T-helper 2 cell treated with Interferon-gamma antibody and Interleukin-4, amounts not matched to agents 5 μg/mL and 100 μg/mL, for 36 hours (primary cell): ENCODE measurements around the gene CARMIL3.

Experiments
- DNase-seq: peaks from one replicate; pipeline ENCODE4 v3.0.0; 2021; ENCODE audit warnings: low spot score
- H3K27ac Mint-ChIP-seq: one replicate; pipeline ENCODE4 v1.8.0; 2021; ENCODE audit warnings: mild to moderate bottlenecking, mixed read lengths
- H3K27me3 Mint-ChIP-seq: one replicate; pipeline ENCODE4 v1.8.0; 2021; ENCODE audit warnings: low read depth, mixed read lengths
- H3K36me3 Mint-ChIP-seq: one replicate; pipeline ENCODE4 v1.8.0; 2021; ENCODE audit warnings: low read depth, mixed read lengths
- H3K4me1 Mint-ChIP-seq: one replicate; pipeline ENCODE4 v1.8.0; 2021; ENCODE audit warnings: low read depth, mixed read lengths
- H3K4me3 Mint-ChIP-seq: one replicate; pipeline ENCODE4 v1.8.0; 2022; ENCODE audit warnings: mild to moderate bottlenecking, moderate library complexity, mixed read lengths
- H3K9me3 Mint-ChIP-seq: one replicate; pipeline ENCODE4 v1.8.0; 2021; ENCODE audit warnings: mixed read lengths

CARMIL3 gene

DNA sequence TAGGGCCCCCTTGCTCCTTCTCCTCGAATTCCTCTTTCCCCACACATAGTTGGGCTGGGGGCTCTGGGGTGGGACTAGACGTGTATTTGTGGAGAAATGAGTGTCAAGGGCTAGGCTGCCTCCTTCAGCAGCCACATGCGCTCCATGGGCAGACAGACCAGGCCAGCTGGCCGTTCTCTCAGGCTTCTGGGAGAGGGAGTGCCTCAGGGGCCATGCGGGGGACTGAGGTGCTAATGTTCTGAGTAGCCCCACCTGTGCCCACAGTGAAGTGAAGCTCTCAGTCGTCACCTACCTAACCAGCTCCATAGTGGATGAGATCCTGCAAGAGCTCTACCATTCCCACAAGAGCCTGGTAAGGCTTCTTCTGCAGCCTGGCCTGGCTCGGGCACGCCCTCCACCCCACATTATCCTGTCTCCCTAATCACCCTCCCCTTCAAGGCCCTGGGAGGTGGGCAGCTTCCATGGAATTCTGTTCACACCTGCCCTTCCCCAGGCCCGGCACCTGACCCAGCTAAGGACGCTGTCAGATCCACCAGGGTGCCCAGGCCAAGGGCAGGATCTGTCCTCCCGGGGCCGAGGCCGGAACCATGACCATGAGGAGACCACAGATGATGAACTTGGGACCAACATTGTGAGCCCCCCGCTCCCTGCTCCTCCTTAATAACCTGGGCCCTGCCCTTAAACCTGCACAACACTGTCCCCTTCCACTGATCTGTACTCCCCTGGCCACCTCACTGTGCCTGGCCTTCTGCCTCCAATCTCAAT is 10.6 kb downstream of the CARMIL3 start:
- Mint-ChIP-seq H3K27me3 (no peaks in the 10 kb centered on the region), H3K36me3 (no peaks in the 10 kb centered on the region), H3K4me1 (no peaks in the 10 kb centered on the region), H3K9me3 (no peaks in the 10 kb centered on the region), H3K27ac (no peak overlapping the region), H3K4me3 (no peak overlapping the region)
- DNase-seq: no peak

DNA sequence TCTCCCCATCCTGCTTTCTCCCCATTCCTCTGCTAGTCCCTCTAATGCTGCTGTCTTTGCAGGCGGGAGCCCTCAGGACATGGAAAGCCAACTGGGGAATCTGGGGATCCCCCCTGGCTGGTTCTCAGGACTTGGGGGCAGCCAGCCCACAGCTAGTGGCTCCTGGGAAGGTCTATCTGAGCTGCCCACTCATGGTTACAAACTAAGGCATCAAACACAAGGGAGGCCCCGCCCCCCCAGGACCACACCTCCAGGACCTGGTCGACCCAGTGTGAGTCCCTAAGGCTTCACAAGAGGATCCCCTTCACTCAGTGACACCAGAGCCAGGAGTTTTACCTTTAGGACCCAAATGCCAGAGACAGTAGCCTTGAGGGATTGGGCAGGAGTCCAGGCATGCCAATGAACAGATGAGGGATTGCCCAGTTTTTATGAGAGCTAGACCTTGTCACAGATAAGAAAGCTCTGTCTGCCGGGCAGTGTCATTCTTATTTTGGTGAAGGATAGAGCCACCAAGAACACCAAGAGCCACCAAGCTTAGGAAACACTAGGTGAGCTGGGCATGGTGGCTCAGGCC is 11.5 kb downstream of the CARMIL3 start:
- no peaks in the 10 kb centered on the region for H3K4me1 Mint-ChIP-seq
- no peak overlapping the region for H3K4me3 Mint-ChIP-seq
- no peaks in the 10 kb centered on the region for H3K27me3 Mint-ChIP-seq
- no peak for DNase-seq
- no peaks in the 10 kb centered on the region for H3K9me3 Mint-ChIP-seq
- no peaks in the 10 kb centered on the region for H3K36me3 Mint-ChIP-seq
- H3K27ac Mint-ChIP-seq: no peak overlapping the region

DNA sequence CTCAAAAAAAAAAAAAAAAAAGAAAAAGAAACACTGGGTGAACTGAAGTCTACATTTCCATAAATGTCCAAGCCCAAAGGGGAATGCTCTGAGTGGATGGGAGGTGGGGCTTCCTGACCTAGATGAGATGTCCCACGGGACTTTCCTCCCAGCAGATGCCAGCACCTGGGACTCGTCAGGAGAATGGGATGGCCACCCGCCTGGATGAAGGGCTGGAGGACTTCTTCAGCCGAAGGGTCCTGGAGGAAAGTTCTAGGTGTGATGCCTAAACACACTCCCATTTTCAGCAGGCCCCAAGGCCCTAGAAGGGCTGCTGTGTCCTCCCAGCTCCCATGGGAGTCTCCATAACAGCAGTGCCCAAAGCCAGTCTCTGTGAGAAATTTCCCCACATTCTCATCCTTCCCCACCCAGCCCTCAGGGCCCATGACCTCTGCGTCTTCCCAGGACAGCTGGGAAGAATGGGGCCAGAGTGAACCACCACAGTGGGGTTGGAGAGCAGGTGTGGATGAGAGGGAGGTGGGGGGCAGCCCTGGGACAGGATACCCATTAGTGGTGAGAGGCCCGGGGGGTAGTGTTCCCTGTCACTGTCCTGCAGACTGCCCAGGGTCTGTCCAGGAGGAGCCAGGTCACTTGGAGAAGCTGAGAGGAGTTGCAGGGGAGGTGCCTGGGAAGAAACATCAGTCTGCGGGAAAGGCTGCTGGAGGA is 12.4 kb downstream of the CARMIL3 start:
- Mint-ChIP-seq H3K27me3 (no peaks in the 10 kb centered on the region), H3K27ac (no peak overlapping the region), H3K4me3 (no peak overlapping the region), H3K36me3 (no peaks in the 10 kb centered on the region), H3K9me3 (no peaks in the 10 kb centered on the region), H3K4me1 (no peaks in the 10 kb centered on the region)
- DNase-seq: no peak

DNA sequence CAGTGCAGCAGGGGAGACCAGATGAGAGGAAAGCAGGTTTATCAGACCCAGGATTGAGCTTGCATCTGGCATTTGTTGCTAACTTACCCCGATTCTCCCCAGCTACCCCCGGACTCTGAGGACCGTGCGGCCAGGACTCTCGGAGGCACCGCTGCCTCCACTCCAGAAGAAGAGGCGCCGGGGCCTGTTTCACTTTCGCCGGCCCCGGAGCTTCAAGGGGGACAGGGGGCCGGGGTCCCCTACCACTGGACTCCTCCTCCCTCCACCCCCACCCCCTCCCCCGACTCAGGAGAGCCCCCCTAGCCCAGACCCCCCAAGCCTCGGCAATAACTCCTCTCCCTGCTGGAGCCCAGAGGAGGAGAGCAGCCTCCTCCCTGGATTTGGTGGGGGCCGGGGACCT is 13.0 kb downstream of the CARMIL3 start:
- Mint-ChIP-seq H3K9me3 (no peaks in the 10 kb centered on the region), H3K4me3 (no peak overlapping the region), H3K4me1 (no peaks in the 10 kb centered on the region), H3K27me3 (no peaks in the 10 kb centered on the region), H3K36me3 (no peaks in the 10 kb centered on the region), H3K27ac (no peak overlapping the region)
- no peak for DNase-seq

DNA sequence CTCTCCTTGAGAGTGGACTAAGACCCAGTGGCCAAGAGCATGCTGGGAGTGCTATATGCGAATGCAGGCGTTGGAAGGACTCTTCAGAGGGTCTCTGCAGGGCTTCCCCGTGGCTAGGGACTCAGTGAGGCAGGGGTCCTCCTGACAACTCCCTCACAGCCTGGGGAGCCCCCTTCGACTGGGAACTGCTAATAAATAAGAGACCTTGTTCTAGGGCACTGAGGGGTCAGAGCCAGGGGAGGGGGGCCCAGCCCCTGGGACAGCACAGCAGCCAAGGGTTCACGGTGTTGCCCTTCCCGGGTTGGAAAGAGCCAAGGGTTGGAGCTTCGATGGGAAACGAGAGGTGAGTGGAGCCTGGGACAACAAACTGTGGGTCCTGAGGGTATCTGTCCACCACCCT is 13.6 kb downstream of the CARMIL3 start:
- no peaks in the 10 kb centered on the region for H3K36me3 Mint-ChIP-seq
- no peak overlapping the region for H3K27ac Mint-ChIP-seq
- no peak overlapping the region for H3K4me3 Mint-ChIP-seq
- H3K27me3 Mint-ChIP-seq: no peaks in the 10 kb centered on the region
- no peaks in the 10 kb centered on the region for H3K9me3 Mint-ChIP-seq
- no peak for DNase-seq
- no peaks in the 10 kb centered on the region for H3K4me1 Mint-ChIP-seq

DNA sequence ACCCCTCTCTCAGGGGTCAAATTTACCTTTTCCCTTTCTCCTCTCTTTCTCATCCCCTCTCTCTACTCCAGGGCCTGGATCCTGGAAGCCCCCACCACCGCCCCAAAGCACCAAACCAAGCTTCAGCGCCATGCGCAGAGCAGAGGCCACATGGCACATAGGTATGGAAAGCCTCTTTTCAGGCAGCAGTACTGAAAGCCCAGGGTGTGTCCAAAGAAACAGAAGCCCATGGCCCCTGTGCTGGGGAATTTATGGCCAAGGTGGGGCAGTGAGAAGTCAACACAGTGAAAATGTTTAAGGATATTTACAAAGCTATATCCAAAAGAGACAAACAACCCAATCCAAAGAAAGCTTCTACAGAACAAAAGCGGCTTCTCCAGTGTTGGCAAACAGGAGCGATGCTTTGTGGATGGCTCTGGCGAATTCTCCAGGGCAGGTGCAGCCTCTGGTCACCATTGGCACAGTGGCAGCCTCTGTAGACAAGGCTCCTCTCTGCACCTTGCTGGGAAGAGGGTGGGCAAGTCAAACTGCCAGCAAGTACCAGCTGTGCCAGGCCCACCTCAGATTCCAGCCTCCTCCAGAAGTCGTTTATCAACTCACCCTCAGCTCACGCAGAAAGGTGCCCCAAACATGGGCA is 14.8 kb downstream of the CARMIL3 start:
- H3K27me3 Mint-ChIP-seq: no peaks in the 10 kb centered on the region

DNA sequence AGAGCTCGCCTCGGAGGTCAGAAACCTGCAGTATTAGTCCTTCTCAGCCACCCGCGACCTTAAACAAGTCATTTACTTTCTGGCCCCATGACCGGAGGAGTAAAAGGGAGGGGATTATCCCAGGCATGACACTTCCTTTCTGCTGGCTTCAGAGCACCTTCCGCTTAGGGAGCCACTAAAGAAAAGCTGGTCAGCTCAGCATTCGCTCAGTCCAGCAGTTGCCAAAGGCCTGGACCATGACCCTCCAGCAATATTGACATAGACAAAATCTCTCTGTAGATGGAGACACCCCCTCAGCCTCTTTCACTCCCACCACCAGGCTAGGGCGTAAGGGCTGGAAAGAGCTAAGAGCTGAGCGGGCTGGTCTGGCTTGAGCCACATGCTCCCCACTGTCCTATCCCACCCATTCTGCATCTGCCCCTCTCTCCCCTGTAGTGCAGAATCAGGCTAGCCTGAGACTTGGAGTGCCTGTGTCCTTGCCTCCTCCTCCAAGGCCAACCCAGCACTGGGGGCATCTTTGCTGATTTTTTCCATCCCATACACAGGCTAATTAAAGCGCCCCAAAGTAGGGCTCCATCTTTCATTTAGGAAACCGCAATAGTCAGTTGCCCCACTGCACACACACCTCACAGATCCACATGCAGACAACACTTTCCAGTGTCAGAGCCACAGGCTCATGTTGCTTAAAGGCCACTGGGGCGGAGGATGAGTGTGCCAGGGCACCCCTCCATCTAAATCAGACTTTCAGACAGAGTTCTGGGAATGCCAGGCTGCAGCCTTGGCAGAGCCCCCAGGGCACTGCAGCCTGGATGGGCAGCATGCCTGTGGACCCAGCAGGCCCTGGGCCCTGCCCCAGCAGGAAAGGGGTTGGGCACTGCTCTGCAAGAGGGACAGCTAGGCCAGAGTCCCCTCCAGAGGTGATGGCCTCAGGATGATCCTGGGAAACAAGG is 15.6 kb downstream of the CARMIL3 start:
- no peaks in the 10 kb centered on the region for H3K4me1 Mint-ChIP-seq
- H3K9me3 Mint-ChIP-seq: no peaks in the 10 kb centered on the region
- H3K36me3 Mint-ChIP-seq: no peaks in the 10 kb centered on the region
- H3K27me3 Mint-ChIP-seq: no peaks in the 10 kb centered on the region
- H3K4me3 Mint-ChIP-seq: no peak overlapping the region
- H3K27ac Mint-ChIP-seq: no peak overlapping the region
- DNase-seq: no peak

More for the DNA sequence above, 14.8 kb downstream of the CARMIL3 start:
- Mint-ChIP-seq H3K36me3 (no peaks in the 10 kb centered on the region), H3K9me3 (no peaks in the 10 kb centered on the region), H3K4me3 (no peak overlapping the region), H3K27ac (no peak overlapping the region), H3K4me1 (no peaks in the 10 kb centered on the region)
- DNase-seq: no peak

DNA sequence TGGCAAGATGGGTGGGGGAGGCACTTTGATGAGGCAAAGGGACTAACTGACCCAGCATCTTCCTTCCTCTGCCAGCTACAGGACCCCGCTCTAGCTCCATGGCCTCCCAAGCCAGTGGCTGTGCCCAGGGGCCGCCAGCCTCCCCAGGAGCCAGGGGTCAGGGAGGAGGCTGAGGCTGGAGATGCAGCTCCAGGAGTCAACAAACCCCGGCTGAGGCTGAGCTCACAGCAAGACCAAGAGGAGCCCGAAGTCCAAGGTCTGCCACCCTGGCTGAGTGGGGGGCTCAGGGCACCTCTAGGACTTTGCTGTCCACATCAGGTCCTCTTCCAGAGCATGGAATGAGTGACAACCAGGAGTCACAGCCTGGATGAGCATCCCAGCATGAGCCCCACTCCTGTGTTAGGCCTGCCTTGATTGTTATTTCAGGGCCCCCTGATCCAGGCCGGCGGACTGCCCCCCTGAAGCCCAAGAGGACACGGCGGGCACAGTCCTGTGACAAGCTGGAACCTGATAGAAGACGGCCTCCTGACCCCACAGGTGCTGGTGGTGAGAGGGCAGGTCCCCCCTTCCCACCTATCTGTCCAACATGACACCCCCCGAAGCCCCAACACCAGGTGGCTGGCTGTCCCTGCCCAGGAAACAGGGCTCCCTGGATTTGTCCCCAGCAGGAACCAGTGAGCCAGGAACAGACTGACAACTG is 17.1 kb downstream of the CARMIL3 start:
- no peaks in the 10 kb centered on the region for H3K36me3 Mint-ChIP-seq
- H3K4me3 Mint-ChIP-seq: no peak overlapping the region
- no peak overlapping the region for H3K27ac Mint-ChIP-seq
- no peaks in the 10 kb centered on the region for H3K4me1 Mint-ChIP-seq
- H3K9me3 Mint-ChIP-seq: no peaks in the 10 kb centered on the region
- H3K27me3 Mint-ChIP-seq: no peaks in the 10 kb centered on the region
- DNase-seq: no peak

DNA sequence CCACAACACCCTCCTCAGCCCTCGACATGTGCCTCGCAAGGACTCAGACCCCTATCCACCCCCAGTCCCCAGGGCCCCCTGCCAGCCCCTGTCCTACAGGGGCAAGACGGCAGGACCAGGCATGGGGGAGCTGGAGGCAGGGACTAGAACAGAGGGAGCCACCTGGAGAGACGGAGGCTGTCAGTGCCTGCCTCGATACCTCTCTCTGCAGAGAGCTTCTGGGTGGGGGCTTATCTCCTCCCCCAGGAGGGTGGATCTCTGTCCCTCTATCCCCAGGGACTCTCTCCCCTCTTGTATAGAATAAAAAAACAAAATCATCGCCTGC is 17.6 kb downstream of the CARMIL3 start:
- H3K4me1 Mint-ChIP-seq: no peaks in the 10 kb centered on the region
- H3K36me3 Mint-ChIP-seq: no peaks in the 10 kb centered on the region
- DNase-seq: no peak
- no peak overlapping the region for H3K27ac Mint-ChIP-seq
- H3K9me3 Mint-ChIP-seq: no peaks in the 10 kb centered on the region
- H3K4me3 Mint-ChIP-seq: no peak overlapping the region
- no peaks in the 10 kb centered on the region for H3K27me3 Mint-ChIP-seq

DNA sequence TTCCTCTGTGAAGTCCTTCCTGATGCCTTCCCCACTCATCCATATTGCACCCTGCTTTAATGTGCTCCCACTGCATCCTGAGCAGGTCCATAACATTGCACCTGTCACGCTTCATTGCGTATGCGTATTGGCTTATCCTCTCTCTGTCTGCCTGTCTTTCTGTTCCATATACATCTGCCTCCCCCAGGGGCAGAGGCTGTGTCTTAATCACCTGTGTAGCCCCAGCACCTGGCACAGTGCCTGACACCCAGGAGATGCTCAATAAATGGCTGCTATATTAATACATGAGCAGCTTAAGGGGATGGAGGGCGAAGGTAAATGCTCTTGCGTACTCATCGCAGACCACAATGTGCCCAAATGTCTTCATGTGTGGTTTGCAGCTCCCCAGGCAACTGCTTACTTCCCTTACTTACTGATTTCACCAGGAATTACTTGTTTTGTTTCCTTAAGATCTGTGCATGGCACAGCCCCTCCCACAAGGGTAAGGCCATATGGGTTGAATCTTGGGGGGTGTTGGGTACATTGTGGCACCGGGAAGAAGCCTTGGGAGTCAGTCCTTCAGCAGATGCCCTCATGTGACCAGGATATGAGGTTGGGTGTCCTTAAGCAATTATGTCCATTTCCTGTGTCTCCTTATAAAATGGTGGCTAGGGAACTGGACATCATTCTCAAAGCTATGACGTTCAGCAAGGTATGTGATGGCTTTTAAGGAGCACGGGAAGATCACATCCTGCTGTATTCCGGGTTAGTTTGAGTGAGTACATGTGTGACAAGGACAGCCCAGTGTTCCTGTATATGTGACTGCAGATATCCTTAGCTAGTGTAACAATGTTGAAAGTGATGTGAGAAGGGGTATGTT is 18.7 kb downstream of the CARMIL3 start:
- Mint-ChIP-seq H3K36me3 (no peaks in the 10 kb centered on the region), H3K4me3 (no peak overlapping the region), H3K27me3 (no peaks in the 10 kb centered on the region), H3K9me3 (no peaks in the 10 kb centered on the region), H3K27ac (no peak overlapping the region), H3K4me1 (peaks cover 5% of the 10 kb centered on the region)
- no peak for DNase-seq

DNA sequence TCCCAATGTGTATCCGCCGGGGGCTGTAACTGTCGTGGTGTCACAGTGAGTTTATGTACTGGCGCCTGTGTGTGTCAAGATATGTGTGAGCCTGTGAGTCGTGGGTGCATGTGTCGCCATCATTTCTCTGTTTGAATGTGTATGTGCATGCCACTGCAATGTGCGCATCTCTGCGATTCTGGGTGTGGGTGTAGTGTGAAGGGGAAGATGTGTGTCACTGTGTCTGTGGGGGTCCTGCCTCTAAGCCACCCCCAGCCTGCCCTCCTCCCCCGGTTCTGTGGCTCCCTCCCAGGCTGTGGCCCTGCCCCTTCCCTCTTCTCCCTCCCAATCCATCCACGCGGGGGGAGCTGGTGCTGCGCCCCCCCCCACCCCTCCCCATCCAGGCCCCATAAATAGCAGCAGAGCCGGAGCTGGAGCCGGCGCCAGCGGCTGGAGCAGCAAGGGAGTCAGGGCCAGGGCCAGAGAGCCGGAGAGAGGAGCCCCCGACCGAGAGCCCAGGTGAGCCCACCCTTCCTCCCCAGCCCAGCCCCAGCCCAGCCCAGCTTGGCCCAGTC is 19.4 kb downstream of the CARMIL3 start, which contains the start of gene CPNE6:
CPNE6 (plus strand) TSS at position 419 of the 554 bp plus-strand sequence. CDS start 1,375 bp downstream, outside the sequence.
- Mint-ChIP-seq H3K4me1 (peaks cover 10% of the 10 kb centered on the region), H3K9me3 (no peaks in the 10 kb centered on the region), H3K27ac (no peak within 1 kb of the TSS), H3K36me3 (no peaks in the 10 kb centered on the region), H3K27me3 (no peaks in the 10 kb centered on the region), H3K4me3 (no peak within 1 kb of the TSS)
- DNase-seq: peak; percentile 48

DNA sequence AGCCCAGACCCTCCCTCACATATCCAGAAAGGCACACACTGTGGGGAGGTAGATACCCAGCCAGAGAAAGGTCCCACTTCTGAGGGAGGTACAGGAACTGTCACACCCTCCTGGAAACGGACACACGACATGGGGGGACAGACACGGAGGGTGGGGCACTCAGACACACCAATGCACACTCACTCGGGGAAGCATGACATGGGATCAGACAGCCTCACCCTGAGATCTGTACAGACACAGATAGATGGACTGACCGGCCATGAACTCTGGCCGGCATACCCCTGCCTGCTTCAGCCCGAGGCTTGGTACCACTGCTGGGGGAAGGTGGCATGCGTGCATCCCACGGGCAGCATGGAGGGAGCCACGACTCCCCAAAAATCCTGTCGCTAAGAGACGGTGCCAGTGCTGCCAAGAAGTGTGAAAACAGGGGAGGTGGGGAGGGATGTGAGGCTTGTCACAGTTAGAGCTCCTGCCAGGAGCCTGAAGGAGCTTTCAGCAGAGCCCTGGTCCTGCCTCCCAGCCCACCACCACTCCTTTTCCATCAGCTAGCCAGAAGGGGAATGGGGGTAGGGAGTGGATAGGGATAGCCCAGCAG is 20.1 kb downstream of the CARMIL3 start:
- no peaks in the 10 kb centered on the region for H3K36me3 Mint-ChIP-seq
- H3K27ac Mint-ChIP-seq: no peak overlapping the region
- no peaks in the 10 kb centered on the region for H3K27me3 Mint-ChIP-seq
- H3K9me3 Mint-ChIP-seq: no peaks in the 10 kb centered on the region
- H3K4me1 Mint-ChIP-seq: peaks cover 10% of the 10 kb centered on the region
- H3K4me3 Mint-ChIP-seq: no peak overlapping the region
- DNase-seq: no peak
